ENCODE data around the gene TMEM132E. TPM values are rescaled to one million over a fixed set of nuclear protein-coding genes. Genes with fewer than 3 reads are reported as not detected.

The TMEM132E gene
- total and polyA plus RNA-seq, 2 of the 8 experiments (the other 6 are each of a cell fraction or from before 2014, with no cell fraction given): 0.45 to 0.60 TPM

DNA sequence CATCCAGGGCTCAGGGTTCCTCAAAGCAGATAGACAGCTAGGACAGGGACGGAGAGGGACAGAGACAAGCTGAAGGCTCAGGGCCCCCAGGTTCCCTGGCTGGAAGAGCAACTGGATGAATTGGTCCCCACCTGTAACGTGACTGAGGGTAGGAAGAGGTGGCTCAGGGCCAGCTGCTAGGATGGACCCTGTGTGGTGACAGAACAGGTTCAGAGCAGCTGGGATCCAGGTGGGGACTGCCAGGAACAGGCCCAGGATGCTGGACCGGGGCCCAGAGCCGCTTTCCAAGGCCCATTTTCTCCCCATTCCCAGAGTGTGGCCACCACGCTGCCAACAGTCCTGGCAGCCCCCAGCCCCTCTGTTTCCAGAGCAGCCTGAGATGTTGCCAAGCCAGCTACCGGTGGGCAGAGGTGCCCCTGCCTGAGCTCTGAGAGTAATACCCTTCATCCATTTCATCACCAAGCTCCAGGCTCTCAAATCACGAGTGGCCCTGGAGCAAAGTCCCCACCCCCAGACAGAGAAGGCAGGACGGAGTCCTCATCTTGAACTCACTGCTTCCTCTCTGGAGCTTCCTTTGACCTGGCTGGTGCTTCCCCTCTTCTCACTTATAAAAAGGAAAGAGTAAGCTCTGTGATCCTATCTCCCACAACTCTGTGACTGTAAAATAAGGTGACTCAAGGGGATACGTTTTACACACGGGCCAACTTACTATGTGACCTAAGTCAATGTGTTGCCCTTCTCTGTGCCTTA, 79.6 kb downstream of the TMEM132E start:
- Histone ChIP-seq H3K23me2 (ENCODE audit: low read depth, low read length) (no peaks in the 10 kb centered on the region), H3K56ac (replicated peaks; ENCODE audit: insufficient read length, low read depth, low read length) (no peak overlapping the region), H3K27me3 (replicated peaks in 1 of 4; ENCODE audit: control insufficient read depth in 3 of 4, extremely low read depth in 1 of 4, insufficient read depth in 3 of 4, low read length in 3 of 4) (no peaks in the 10 kb centered on the region), H2AFZ (ENCODE audit: low read length) (no peak overlapping the region), H2BK5ac (ENCODE audit: low read depth, low read length) (no peak overlapping the region), H3K4me3 (ENCODE audit: extremely low read depth in 1 of 4, insufficient read depth in 2 of 4, low read depth in 3 of 4, low read length in 4 of 4) (no peak overlapping the region), H3K27ac (ENCODE audit: low read depth, low read length) (no peak overlapping the region), H3K18ac (ENCODE audit: extremely low read depth, low read length) (no peak overlapping the region; the same call in 1 of the 2 replicates), H2BK12ac (ENCODE audit: low read depth, low read length) (peak overlapping the region; percentile 39; the same call in 1 of the 2 replicates), H2BK20ac (ENCODE audit: low read length) (no peak overlapping the region), H3K23ac (ENCODE audit: insufficient read length) (no peak overlapping the region), H3K14ac (ENCODE audit: insufficient read length) (no peak overlapping the region), H2BK120ac (replicated peaks; ENCODE audit: low read depth, low read length) (no peak overlapping the region), H3K36me3 (ENCODE audit: control insufficient read depth in 2 of 4, insufficient read depth in 4 of 4, low read length in 3 of 4) (no peaks in the 10 kb centered on the region), H3K79me2 (ENCODE audit: control insufficient read depth in 1 of 2, insufficient read depth in 2 of 2, low read length in 2 of 2) (no peaks in the 10 kb centered on the region), H4K20me1 (replicated peaks in 1 of 2; ENCODE audit: control insufficient read depth in 1 of 2, insufficient read depth in 2 of 2, low read length in 2 of 2) (no peaks in the 10 kb centered on the region), H4K91ac (replicated peaks; ENCODE audit: insufficient read length, low read length) (no peak overlapping the region), H4K5ac (ENCODE audit: insufficient read length, low read depth, low read length) (no peak overlapping the region), H2AK5ac (ENCODE audit: low read depth, low read length) (no peak overlapping the region), H2BK15ac (ENCODE audit: low read length) (no peak overlapping the region), H3K9ac (replicated peaks in 1 of 4; ENCODE audit: extremely low read depth in 1 of 4, low read depth in 3 of 4, low read length in 3 of 4) (no peak overlapping the region), H3K79me1 (ENCODE audit: low read depth, low read length) (no peaks in the 10 kb centered on the region), H3K4me2 (ENCODE audit: insufficient read depth in 1 of 2, low read depth in 2 of 2, low read length in 2 of 2) (no peak overlapping the region), H3K4ac (replicated peaks; ENCODE audit: insufficient read length, low read depth, low read length) (no peak overlapping the region), H3K4me1 (replicated peaks in 1 of 4; ENCODE audit: control insufficient read depth in 3 of 4, insufficient read depth in 4 of 4, low read length in 3 of 4) (no peaks in the 10 kb centered on the region), H3K9me3 (ENCODE audit: insufficient read depth in 2 of 2, low read depth in 1 of 2, low read length in 1 of 2) (no peaks in the 10 kb centered on the region), H4K8ac (ENCODE audit: extremely low read depth, insufficient read depth, low read length) (no peak overlapping the region)
- POLR2A ChIA-PET (ENCODE audit: partially characterized antibody): no interaction called here
- DNase-seq (ENCODE audit: low read depth in 1 of 2, low spot score in 2 of 2): no peak
- 87% methylated on average over 10 of the region's 10 CpGs; no CpG with 5 or more reads in 1 of the 2 experiments for WGBS, 2 experiments (ENCODE audit: extremely low coverage in 1 of 2, insufficient coverage in 1 of 2, insufficient read length in 1 of 2, insufficient replicate concordance in 2 of 2, low coverage in 1 of 2, low lambda C conversion rate in 2 of 2, missing lambda C conversion rate in 1 of 2)
- FAIRE-seq: no peak
- CTCF ChIA-PET (ENCODE audit: partially characterized antibody): interaction anchor here (0.6 to 1.8 kb wide), 5 partner anchors 9 to 116 kb away, joined by 3 to 6 read pairs (median 4); no protein-coding TSS in a partner anchor
- TF ChIP-seq CHD1 (IDR thresholded peaks at IDR 0.05; ENCODE audit: low read depth, low read length) (no peak), SIX5 (IDR thresholded peaks at IDR 0.05; ENCODE audit: low read depth, low read length) (no peak), RFX5 (IDR thresholded peaks at IDR 0.05; ENCODE audit: borderline replicate concordance, low read depth, low read length) (no peak), MAFK (IDR thresholded peaks at IDR 0.05; ENCODE audit: low read depth, low read length) (no peak), SIN3A (conservative IDR thresholded peaks at IDR 0.05 in 1 of 2, IDR thresholded peaks at IDR 0.05 in 1 of 2; ENCODE audit: low read depth in 1 of 2, low read length in 2 of 2) (no peak), TCF12 (IDR thresholded peaks at IDR 0.05; ENCODE audit: low read depth, low read length) (no peak), HDAC6 (IDR thresholded peaks at IDR 0.05; ENCODE audit: low read depth, low read length) (no peak), RAD21 (IDR thresholded peaks at IDR 0.05 in 1 of 2, conservative IDR thresholded peaks at IDR 0.05 in 1 of 2; ENCODE audit: low read depth in 2 of 2, low read length in 2 of 2) (no peak), ATF3 (IDR thresholded peaks at IDR 0.05; ENCODE audit: insufficient read depth, low read depth, low read length) (no peak), RBBP5 (IDR thresholded peaks at IDR 0.05; ENCODE audit: borderline replicate concordance, low read depth, low read length) (no peak), JUN (IDR thresholded peaks at IDR 0.05; ENCODE audit: low read depth, low read length) (no peak), NANOG (IDR thresholded peaks at IDR 0.05; ENCODE audit: insufficient read depth, low read depth, low read length, poor library complexity, severe bottlenecking) (no peak)

Data from H1 (cell line).